HCT116 (cell line): Measurements from ENCODE around the gene CNTNAP2. TPM values are rescaled to one million over a fixed set of nuclear protein-coding genes. Genes with fewer than 3 reads are reported as not detected.

Source experiments
- ATAC-seq: fragments of 200-7000 bp; cut with Tn5 transposase; 2 replicates; pipeline ENCODE4 v1.9.1; 2020; ENCODE audit warnings: mild to moderate bottlenecking, moderate library complexity
- BruUV-seq: library from RNA; stranded (reverse); fragments of 400-500 nt; replicated peaks from 2 replicates; lab custom pipeline; 2021; lab: Mats Ljungman, UMichigan
- CTCF ChIA-PET: fragments of 300-600 bp; sonication (Branson Sonifier 250); formaldehyde crosslinking; loops from one replicate; lab custom pipeline; 2021; ENCODE audit warnings: antibody characterized with exemption; lab: Charles Lee
- POLR2A ChIA-PET: fragments of 300-600, 350-600 bp; sonication (Branson Sonifier 250); formaldehyde crosslinking; loops from one replicate; lab custom pipeline; 2021; ENCODE audit warnings: antibody characterized with exemption; lab: Charles Lee
- RAD21 ChIA-PET, 2 experiments: fragments of 300-600 bp; sonication (Branson Sonifier 250); formaldehyde crosslinking; loops; one replicate each; lab custom pipeline; 2023; ENCODE audit warnings: low total read pairs in 2 of 2; ENCODE audit not compliant: uncharacterized antibody in 2 of 2, unreplicated experiment in 2 of 2, low non-redundant PET in 1 of 2; lab: Charles Lee
- DNase-seq: peaks from one replicate; pipeline ENCODE4 v3.0.0-alpha.2; 2010; ENCODE audit warnings: low read depth, low spot score
- H2AFZ ChIP-seq: fragments of 200-600 bp; shearing (Covaris generic), sonication (generic); 2 replicates; pipeline ENCODE4 v1.6.1; 2017; ENCODE audit warnings: low read depth, mixed run types, mixed read lengths, antibody characterized with exemption, low read length; ENCODE audit not compliant: poor library complexity, severe bottlenecking
- H3K27ac ChIP-seq: 2 replicates; pipeline ENCODE4 v1.5.1; 2012; ENCODE audit warnings: low read depth, low read length
- H3K27me3 ChIP-seq: fragments of 200-600 bp; sonication (generic); 2 replicates; pipeline ENCODE4 v1.6.1; 2016; ENCODE audit warnings: mixed run types, low read length, mixed read lengths; ENCODE audit not compliant: insufficient read depth
- H3K36me3 ChIP-seq, 2 experiments: fragments of 200-500 bp in 1 of 2; fragments of 200-600 bp in 1 of 2; sonication (Bioruptor generic) in 1 of 2; sonication (generic) in 1 of 2; 2 replicates each; pipeline versions ENCODE4 v1.5.1 to v1.6.1; 2014 to 2016; ENCODE audit warnings: low read length in 2 of 2, inconsistent platforms in 1 of 2, mixed read lengths in 1 of 2, mixed run types in 1 of 2; ENCODE audit not compliant: insufficient read depth in 2 of 2, control insufficient read depth in 1 of 2
- H3K4me1 ChIP-seq, 2 experiments: fragments of 200-600 bp in 1 of 2; sonication (generic) in 1 of 2; 2 replicates each; pipeline versions ENCODE4 v1.5.1 to v1.6.1; 2012 to 2017; ENCODE audit warnings: low read length in 2 of 2, inconsistent platforms in 1 of 2, mild to moderate bottlenecking in 1 of 2, mixed read lengths in 1 of 2, mixed run types in 1 of 2, moderate library complexity in 1 of 2; ENCODE audit not compliant: insufficient read depth in 2 of 2, control insufficient read depth in 1 of 2
- H3K4me2 ChIP-seq: fragments of 200-600 bp; sonication (generic); 2 replicates; pipeline ENCODE4 v1.6.1; 2017; ENCODE audit warnings: mixed run types, low read length, mixed read lengths
- H3K4me3 ChIP-seq, 2 experiments: fragments of 200-600 bp in 1 of 2; sonication (generic) in 1 of 2; replicated peaks in 1 of 2; 2 replicates each; pipeline ENCODE4 v1.5.1; 2011 to 2016; ENCODE audit warnings: low read length in 2 of 2, control low read depth in 1 of 2, low read depth in 1 of 2, mild to moderate bottlenecking in 1 of 2, mixed read lengths in 1 of 2, mixed run types in 1 of 2
- H3K79me2 ChIP-seq: fragments of 200-600 bp; sonication (generic); 2 replicates; pipeline ENCODE4 v1.6.1; 2017; ENCODE audit warnings: mild to moderate bottlenecking, mixed run types, low read length, moderate library complexity, mixed read lengths; ENCODE audit not compliant: insufficient read depth
- H3K9ac ChIP-seq: fragments of 200-600 bp; sonication (generic); 2 replicates; pipeline ENCODE4 v1.6.1; 2016; ENCODE audit warnings: low read length, mixed read lengths
- H3K9me2 ChIP-seq: fragments of 200-600 bp; sonication (generic), shearing (Covaris generic); 2 replicates; pipeline ENCODE4 v1.6.1; 2017; ENCODE audit warnings: mixed run types, mild to moderate bottlenecking, moderate library complexity; ENCODE audit not compliant: insufficient read depth
- H3K9me3 ChIP-seq, 2 experiments: fragments of 200-500 bp in 1 of 2; fragments of 200-600 bp in 1 of 2; sonication (Bioruptor generic) in 1 of 2; sonication (generic) in 1 of 2; 2 replicates each; pipeline ENCODE4 v1.6.1; 2014 to 2017; ENCODE audit warnings: low read length in 2 of 2, mixed read lengths in 2 of 2, inconsistent platforms in 1 of 2, low read depth in 1 of 2, mild to moderate bottlenecking in 1 of 2, mixed run types in 1 of 2, moderate library complexity in 1 of 2; ENCODE audit not compliant: control insufficient read depth in 1 of 2, insufficient read depth in 1 of 2
- H4K20me1 ChIP-seq: fragments of 200-600 bp; sonication (generic), shearing (Covaris generic); 2 replicates; pipeline ENCODE4 v1.6.1; 2017; ENCODE audit warnings: mixed run types, mild to moderate bottlenecking, moderate library complexity; ENCODE audit not compliant: insufficient read depth
- CEBPB ChIP-seq: IDR thresholded peaks from 2 replicates; pipeline ENCODE4 v1.6.1; 2012; ENCODE audit warnings: low read depth
- EGR1 ChIP-seq: IDR thresholded peaks from 2 replicates; pipeline ENCODE4 v1.6.1; 2012; ENCODE audit warnings: low read depth
- ELF1 ChIP-seq: IDR thresholded peaks from 2 replicates; pipeline ENCODE4 v1.6.1; 2012; ENCODE audit warnings: low read depth, borderline replicate concordance
- EZH2 ChIP-seq: fragments of 200-600 bp; sonication (generic); IDR thresholded peaks from 2 replicates; pipeline ENCODE4 v1.6.1; 2017; ENCODE audit warnings: antibody characterized with exemption, mixed run types
- JUND ChIP-seq: IDR thresholded peaks from 2 replicates; pipeline ENCODE4 v1.6.1; 2012
- POLR2A ChIP-seq: IDR thresholded peaks from 2 replicates; pipeline ENCODE4 v1.7.0; 2011; ENCODE audit warnings: borderline replicate concordance; ENCODE audit not compliant: insufficient read depth, insufficient read length; ENCODE audit errors: extremely low read depth
- RAD21 ChIP-seq: IDR thresholded peaks from 2 replicates; pipeline ENCODE4 v1.6.1; 2012; ENCODE audit warnings: low read depth, mild to moderate bottlenecking
- SIN3A ChIP-seq: IDR thresholded peaks from 2 replicates; pipeline ENCODE4 v1.6.1; 2012; ENCODE audit warnings: low read depth
- SP1 ChIP-seq: IDR thresholded peaks from 2 replicates; pipeline ENCODE4 v1.6.1; 2012; ENCODE audit warnings: low read depth
- TCF7L2 ChIP-seq: IDR thresholded peaks from 2 replicates; pipeline ENCODE4 v1.7.0; 2011; ENCODE audit warnings: borderline replicate concordance, inconsistent platforms; ENCODE audit not compliant: insufficient read depth, insufficient read length; ENCODE audit errors: extremely low read depth
- intact Hi-C: fragments of 100-400 bp; cut with micrococcal nuclease; formaldehyde crosslinking; loops from 2 replicates; pipeline ENCODE4 v1.10.0; 2022
- total RNA-seq: library from RNA; stranded (reverse); gene quantifications from one replicate; pipeline ENCODE4 v1.2.1, GENCODE V29; 2021; ENCODE audit not compliant: unreplicated experiment
- TF ChIP-seq, protein P1 (sequence below): IDR thresholded peaks from 2 replicates; pipeline ENCODE4 v1.6.1; 2011; ENCODE audit warnings: mild to moderate bottlenecking, low read length, moderate library complexity; ENCODE audit not compliant: insufficient replicate concordance; ENCODE audit errors: extremely low read depth
- TF ChIP-seq, protein P2 (sequence below): IDR thresholded peaks from 2 replicates; pipeline ENCODE4 v1.6.1; 2012
- TF ChIP-seq, protein P3 (sequence below), 3 experiments: fragments of 200-600 bp in 1 of 3; sonication (generic) in 1 of 3; IDR thresholded peaks in 2 of 3; conservative IDR thresholded peaks in 1 of 3; 2 replicates each; pipeline ENCODE4 v1.5.1; 2012 to 2017; ENCODE audit warnings: low read depth in 2 of 3, low read length in 2 of 3, antibody characterized with exemption in 1 of 3, borderline replicate concordance in 1 of 3, control low read depth in 1 of 3, mild to moderate bottlenecking in 1 of 3, mixed read lengths in 1 of 3, mixed run types in 1 of 3, moderate library complexity in 1 of 3; ENCODE audit not compliant: insufficient read depth in 1 of 3

CNTNAP2 gene
- total RNA-seq, 1 experiment from 2014 or later = 0.37 TPM

DNA sequence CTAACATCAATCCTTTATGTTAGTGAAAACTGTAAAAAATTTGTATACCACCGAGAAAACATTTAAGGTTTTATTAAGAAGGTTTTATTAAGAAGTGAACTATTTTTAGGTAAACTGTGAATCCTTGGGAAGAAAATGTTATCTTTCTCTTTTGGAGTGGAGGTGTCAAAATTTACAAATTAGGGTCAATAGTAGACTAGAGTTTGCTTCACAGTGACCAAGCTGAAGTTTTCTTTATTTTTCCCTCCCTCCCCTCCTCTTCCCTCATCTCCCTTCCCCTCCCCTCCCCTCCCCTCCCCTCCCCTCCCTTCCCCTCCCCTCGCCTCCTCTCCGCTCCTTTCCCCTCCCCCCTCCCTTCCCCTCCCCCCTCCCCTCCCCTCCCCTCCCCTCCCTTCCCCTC lies 168.8 kb downstream of the CNTNAP2 start:
- H3K9me2 ChIP-seq = no peaks in the 10 kb centered on the region
- H3K79me2 ChIP-seq = no peaks in the 10 kb centered on the region
- no peak for ATAC-seq
- no peaks in the 10 kb centered on the region for H3K4me1 ChIP-seq
- no peak overlapping the region for H3K4me2 ChIP-seq
- no peak overlapping the region for H3K27ac ChIP-seq
- ChIA-PET POLR2A (no interaction called here), RAD21 (no interaction called here), CTCF (no interaction called here)
- no peak for DNase-seq
- no TSS peak for BruUV-seq
- no peaks in the 10 kb centered on the region for H3K27me3 ChIP-seq
- no peaks in the 10 kb centered on the region for H4K20me1 ChIP-seq
- TF ChIP-seq, protein P1, sequence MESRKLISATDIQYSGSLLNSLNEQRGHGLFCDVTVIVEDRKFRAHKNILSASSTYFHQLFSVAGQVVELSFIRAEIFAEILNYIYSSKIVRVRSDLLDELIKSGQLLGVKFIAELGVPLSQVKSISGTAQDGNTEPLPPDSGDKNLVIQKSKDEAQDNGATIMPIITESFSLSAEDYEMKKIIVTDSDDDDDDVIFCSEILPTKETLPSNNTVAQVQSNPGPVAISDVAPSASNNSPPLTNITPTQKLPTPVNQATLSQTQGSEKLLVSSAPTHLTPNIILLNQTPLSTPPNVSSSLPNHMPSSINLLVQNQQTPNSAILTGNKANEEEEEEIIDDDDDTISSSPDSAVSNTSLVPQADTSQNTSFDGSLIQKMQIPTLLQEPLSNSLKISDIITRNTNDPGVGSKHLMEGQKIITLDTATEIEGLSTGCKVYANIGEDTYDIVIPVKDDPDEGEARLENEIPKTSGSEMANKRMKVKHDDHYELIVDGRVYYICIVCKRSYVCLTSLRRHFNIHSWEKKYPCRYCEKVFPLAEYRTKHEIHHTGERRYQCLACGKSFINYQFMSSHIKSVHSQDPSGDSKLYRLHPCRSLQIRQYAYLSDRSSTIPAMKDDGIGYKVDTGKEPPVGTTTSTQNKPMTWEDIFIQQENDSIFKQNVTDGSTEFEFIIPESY = no peak
- TF ChIP-seq, protein P2, sequence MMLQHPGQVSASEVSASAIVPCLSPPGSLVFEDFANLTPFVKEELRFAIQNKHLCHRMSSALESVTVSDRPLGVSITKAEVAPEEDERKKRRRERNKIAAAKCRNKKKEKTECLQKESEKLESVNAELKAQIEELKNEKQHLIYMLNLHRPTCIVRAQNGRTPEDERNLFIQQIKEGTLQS = no peak
- TF ChIP-seq EZH2 = no peak
- no peak for TF ChIP-seq CEBPB
- no peak for TF ChIP-seq ELF1
- no peak for TF ChIP-seq TCF7L2
- TF ChIP-seq SP1 = no peak
- no peak for TF ChIP-seq JUND
- TF ChIP-seq RAD21 = no peak
- no peak for TF ChIP-seq SIN3A
- no peak for TF ChIP-seq POLR2A
- TF ChIP-seq, protein P3, sequence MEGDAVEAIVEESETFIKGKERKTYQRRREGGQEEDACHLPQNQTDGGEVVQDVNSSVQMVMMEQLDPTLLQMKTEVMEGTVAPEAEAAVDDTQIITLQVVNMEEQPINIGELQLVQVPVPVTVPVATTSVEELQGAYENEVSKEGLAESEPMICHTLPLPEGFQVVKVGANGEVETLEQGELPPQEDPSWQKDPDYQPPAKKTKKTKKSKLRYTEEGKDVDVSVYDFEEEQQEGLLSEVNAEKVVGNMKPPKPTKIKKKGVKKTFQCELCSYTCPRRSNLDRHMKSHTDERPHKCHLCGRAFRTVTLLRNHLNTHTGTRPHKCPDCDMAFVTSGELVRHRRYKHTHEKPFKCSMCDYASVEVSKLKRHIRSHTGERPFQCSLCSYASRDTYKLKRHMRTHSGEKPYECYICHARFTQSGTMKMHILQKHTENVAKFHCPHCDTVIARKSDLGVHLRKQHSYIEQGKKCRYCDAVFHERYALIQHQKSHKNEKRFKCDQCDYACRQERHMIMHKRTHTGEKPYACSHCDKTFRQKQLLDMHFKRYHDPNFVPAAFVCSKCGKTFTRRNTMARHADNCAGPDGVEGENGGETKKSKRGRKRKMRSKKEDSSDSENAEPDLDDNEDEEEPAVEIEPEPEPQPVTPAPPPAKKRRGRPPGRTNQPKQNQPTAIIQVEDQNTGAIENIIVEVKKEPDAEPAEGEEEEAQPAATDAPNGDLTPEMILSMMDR (IDR thresholded peaks at IDR 0.05 in 2 of 3, conservative IDR thresholded peaks at IDR 0.05 in 1 of 3; ENCODE audit: borderline replicate concordance in 1 of 3, insufficient read depth in 1 of 3, low read depth in 2 of 3, low read length in 2 of 3) = no peak
- TF ChIP-seq EGR1 = no peak
- no peak overlapping the region for H3K4me3 ChIP-seq
- H2AFZ ChIP-seq = no peak overlapping the region
- no peak overlapping the region for H3K9ac ChIP-seq
- peaks cover 6% of the 10 kb centered on the region in 2 experiments; a peak in 2 of 4 replicates for H3K9me3 ChIP-seq
- intact Hi-C loops = no loop called here
- no peaks in the 10 kb centered on the region for H3K36me3 ChIP-seq
